OCI-LY1 (cell line): Measurements from ENCODE around the gene PBRM1.

Experiments used
- H2AFZ ChIP-seq: fragments of 200-600 bp; sonication (generic), shearing (Covaris generic); 2 replicates; pipeline ENCODE4 v1.6.0; 2014; ENCODE audit warnings: antibody characterized with exemption, mild to moderate bottlenecking, low read length
- H3F3A ChIP-seq: fragments of 200-600 bp; sonication (generic), shearing (Covaris generic); 2 replicates; pipeline ENCODE4 v1.6.0; 2014; ENCODE audit warnings: mild to moderate bottlenecking, antibody characterized with exemption, low read length, moderate library complexity; ENCODE audit not compliant: insufficient read depth
- H3K27ac ChIP-seq: fragments of 200-600 bp; sonication (generic); 2 replicates; pipeline ENCODE4 v1.5.1; 2014; ENCODE audit warnings: low read length, mixed run types, mild to moderate bottlenecking, low read depth; ENCODE audit not compliant: poor library complexity, severe bottlenecking
- H3K27me3 ChIP-seq: fragments of 200-600 bp; sonication (generic); 2 replicates; pipeline ENCODE4 v1.6.0; 2014; ENCODE audit warnings: antibody characterized with exemption, mild to moderate bottlenecking, low read length, moderate library complexity; ENCODE audit not compliant: insufficient read depth
- H3K36me3 ChIP-seq: fragments of 200-600 bp; sonication (generic); 2 replicates; pipeline ENCODE4 v1.6.1; 2014; ENCODE audit warnings: mild to moderate bottlenecking, antibody characterized with exemption, low read length, moderate library complexity, mixed read lengths; ENCODE audit not compliant: insufficient read depth
- H3K4me1 ChIP-seq: fragments of 200-600 bp; sonication (generic); 2 replicates; pipeline ENCODE4 v1.5.1; 2014; ENCODE audit warnings: mild to moderate bottlenecking, low read length, moderate library complexity; ENCODE audit not compliant: insufficient read depth, severe bottlenecking
- H3K4me2 ChIP-seq: fragments of 200-600 bp; sonication (generic), shearing (Covaris generic); 2 replicates; pipeline ENCODE4 v1.6.1; 2014; ENCODE audit warnings: low read length
- H3K4me3 ChIP-seq: fragments of 200-600 bp; sonication (generic); 2 replicates; pipeline ENCODE4 v1.5.1; 2014; ENCODE audit warnings: low read length, low read depth, mild to moderate bottlenecking, mixed read lengths; ENCODE audit not compliant: poor library complexity, severe bottlenecking
- H3K79me2 ChIP-seq: fragments of 200-600 bp; shearing (Covaris generic); 2 replicates; pipeline ENCODE4 v1.6.1; 2016; ENCODE audit warnings: mixed run types, low read length, mixed read lengths; ENCODE audit not compliant: insufficient read depth
- H3K9ac ChIP-seq: fragments of 200-600 bp; sonication (generic), shearing (Covaris generic); 2 replicates; pipeline ENCODE4 v1.6.1; 2014; ENCODE audit warnings: mild to moderate bottlenecking, low read length, mixed read lengths
- H3K9me2 ChIP-seq: fragments of 200-600 bp; sonication (generic), shearing (Covaris generic); 2 replicates; pipeline ENCODE4 v1.6.1; 2014; ENCODE audit warnings: low read depth, mild to moderate bottlenecking, low read length, mixed read lengths
- H3K9me3 ChIP-seq: fragments of 200-600 bp; shearing (Covaris generic); 2 replicates; pipeline ENCODE4 v1.6.1; 2014; ENCODE audit warnings: low read length, mixed read lengths
- H4K20me1 ChIP-seq: fragments of 200-600 bp; sonication (generic), shearing (Covaris generic); 2 replicates; pipeline ENCODE4 v1.6.0; 2016; ENCODE audit warnings: mild to moderate bottlenecking, low read length; ENCODE audit not compliant: insufficient read depth
- EZH2 ChIP-seq: fragments of 200-600 bp; sonication (generic), shearing (Covaris generic); IDR thresholded peaks from 2 replicates; pipeline ENCODE4 v1.8.0; 2017; ENCODE audit warnings: borderline replicate concordance, mixed run types, mild to moderate bottlenecking, antibody characterized with exemption, low read length, moderate library complexity, mixed read lengths
- TF ChIP-seq, protein P1 (sequence below): fragments of 200-600 bp; sonication (generic), shearing (Covaris generic); IDR thresholded peaks from 2 replicates; pipeline ENCODE4 v1.5.1; 2017; ENCODE audit warnings: mild to moderate bottlenecking, antibody characterized with exemption, low read length, moderate library complexity, mixed read lengths

Gene PBRM1

DNA sequence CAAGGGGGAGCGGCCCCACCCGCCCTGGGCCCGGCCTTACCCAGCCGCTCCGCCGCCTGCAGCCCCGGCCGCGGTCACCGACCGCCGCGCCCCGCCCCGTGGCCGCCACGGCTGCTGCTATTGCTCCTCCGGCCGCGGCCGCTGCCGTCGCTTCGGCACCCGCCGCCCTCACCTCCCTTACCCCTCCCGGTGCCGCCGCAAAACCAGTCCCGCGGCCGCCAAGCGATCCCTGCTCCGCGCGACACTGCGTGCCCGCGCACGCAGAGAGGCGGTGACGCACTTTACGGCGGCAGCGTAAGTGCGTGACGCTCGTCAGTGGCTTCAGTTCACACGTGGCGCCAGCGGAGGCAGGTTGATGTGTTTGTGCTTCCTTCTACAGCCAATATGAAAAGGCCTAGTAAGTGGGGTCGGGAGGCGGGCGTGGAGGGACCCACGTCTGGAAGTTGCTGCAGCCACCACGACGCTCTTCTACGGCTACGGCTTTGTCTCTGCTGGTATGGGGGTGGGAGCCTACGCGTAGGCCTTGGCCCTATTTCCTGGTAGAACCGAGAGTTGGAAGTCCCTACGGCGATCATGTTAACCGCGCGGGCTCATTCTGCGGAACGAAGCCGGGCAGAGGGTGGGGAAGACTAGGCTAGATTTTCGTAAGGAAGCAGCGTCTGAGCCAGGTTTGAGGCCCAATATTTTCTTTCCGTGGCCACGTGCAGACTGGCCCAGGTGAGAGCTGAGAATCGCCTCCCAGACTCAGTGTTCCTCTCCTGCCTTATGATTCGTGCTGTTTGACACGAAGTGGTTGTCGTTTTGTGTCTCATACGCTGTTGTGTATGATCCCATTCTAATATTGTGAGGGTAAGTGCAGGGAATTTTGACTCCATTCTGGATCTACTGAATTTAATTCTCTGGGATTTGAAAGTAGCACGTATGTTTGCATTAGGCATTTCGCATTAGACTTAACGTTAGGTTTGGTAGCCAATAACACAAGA, at the start of gene PBRM1, which contains the start of gene GNL3:
TSS of gene PBRM1 (minus strand) at position 205 of the 983 bp plus-strand sequence.
TSS of gene GNL3 (plus strand) at position 324 of the 983 bp plus-strand sequence. CDS start at position 385, 61 bp downstream.
- Histone ChIP-seq H3K9me3 (no peaks in the 10 kb centered on the region), H3K4me1 (peaks cover 34% of the 10 kb centered on the region), H3F3A (no peaks in the 10 kb centered on the region), H4K20me1 (no peaks in the 10 kb centered on the region), H3K79me2 (peaks cover 53% of the 10 kb centered on the region), H3K27me3 (no peaks in the 10 kb centered on the region), H3K4me2 (peak within 1 kb of the TSS; percentile 99), H2AFZ (no peak within 1 kb of the TSS), H3K9me2 (no peaks in the 10 kb centered on the region), H3K9ac (peak within 1 kb of the TSS; percentile 98), H3K27ac (peak within 1 kb of the TSS; percentile 75), H3K36me3 (peaks cover 55% of the 10 kb centered on the region), H3K4me3 (peak within 1 kb of the TSS; percentile 96)
- TF ChIP-seq, protein P1, sequence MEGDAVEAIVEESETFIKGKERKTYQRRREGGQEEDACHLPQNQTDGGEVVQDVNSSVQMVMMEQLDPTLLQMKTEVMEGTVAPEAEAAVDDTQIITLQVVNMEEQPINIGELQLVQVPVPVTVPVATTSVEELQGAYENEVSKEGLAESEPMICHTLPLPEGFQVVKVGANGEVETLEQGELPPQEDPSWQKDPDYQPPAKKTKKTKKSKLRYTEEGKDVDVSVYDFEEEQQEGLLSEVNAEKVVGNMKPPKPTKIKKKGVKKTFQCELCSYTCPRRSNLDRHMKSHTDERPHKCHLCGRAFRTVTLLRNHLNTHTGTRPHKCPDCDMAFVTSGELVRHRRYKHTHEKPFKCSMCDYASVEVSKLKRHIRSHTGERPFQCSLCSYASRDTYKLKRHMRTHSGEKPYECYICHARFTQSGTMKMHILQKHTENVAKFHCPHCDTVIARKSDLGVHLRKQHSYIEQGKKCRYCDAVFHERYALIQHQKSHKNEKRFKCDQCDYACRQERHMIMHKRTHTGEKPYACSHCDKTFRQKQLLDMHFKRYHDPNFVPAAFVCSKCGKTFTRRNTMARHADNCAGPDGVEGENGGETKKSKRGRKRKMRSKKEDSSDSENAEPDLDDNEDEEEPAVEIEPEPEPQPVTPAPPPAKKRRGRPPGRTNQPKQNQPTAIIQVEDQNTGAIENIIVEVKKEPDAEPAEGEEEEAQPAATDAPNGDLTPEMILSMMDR = no peak
- no peak for TF ChIP-seq EZH2

DNA sequence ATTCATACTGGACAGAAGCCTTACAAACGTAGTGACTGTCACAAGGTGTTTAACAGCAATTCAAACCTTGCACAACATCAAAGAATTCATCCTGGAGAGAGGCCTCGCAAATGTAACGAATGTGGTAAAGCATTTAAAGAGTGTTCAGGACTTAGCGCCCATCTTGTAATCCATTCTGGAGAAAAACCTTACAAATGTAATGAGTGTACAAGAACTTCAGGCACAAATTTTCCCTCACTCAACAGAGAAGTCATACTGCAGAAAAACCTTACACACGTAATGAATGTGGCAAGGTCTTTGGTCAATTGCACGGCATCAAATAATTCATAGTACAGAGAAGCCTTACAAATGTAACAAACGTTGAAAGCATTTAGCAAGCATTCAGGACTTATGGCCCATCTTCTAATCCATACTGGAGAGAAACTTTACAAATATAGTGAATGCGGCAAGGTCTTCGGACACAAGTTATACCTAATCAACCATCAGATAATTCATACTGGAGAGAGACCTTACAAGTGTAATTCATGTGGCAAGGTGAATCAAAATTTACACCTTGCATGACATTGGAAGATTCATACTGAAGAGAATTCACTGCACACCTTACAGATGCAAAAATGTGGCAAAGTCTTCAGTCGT, 47.7 kb upstream of the PBRM1 start:
- Histone ChIP-seq H2AFZ (no peak overlapping the region), H3K79me2 (no peaks in the 10 kb centered on the region), H3K4me3 (no peak overlapping the region), H3K4me2 (no peak overlapping the region), H3K4me1 (no peaks in the 10 kb centered on the region), H3K27me3 (no peaks in the 10 kb centered on the region), H3K9ac (no peak overlapping the region), H3K36me3 (peaks cover 75% of the 10 kb centered on the region), H3K27ac (no peak overlapping the region), H3F3A (no peaks in the 10 kb centered on the region), H3K9me2 (no peaks in the 10 kb centered on the region), H3K9me3 (peaks cover 17% of the 10 kb centered on the region), H4K20me1 (no peaks in the 10 kb centered on the region)
- TF ChIP-seq, protein P1 = no peak
- TF ChIP-seq EZH2 = no peak

DNA sequence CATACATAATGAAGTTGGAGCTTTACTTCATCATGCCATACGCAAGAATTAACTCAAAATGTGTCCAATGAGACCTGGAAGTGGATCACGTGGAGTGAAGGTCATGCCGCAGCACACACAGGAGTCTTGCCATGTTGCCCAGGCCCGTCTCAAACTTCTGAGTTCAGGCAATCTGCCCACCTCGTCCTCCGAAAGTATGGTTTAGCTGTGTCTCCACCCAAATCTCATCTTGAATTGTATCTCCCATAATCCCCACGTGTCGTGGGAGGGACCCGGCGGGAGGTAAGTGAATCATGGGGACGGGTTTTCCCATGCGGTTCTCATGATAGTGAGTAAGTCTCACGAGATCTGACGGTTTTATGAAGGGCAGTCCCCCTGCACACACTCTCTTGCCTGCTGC, 45.9 kb upstream of the PBRM1 start:
- Histone ChIP-seq H3F3A (no peaks in the 10 kb centered on the region), H3K4me2 (no peak overlapping the region), H2AFZ (no peak overlapping the region), H4K20me1 (no peaks in the 10 kb centered on the region), H3K4me1 (no peaks in the 10 kb centered on the region), H3K27ac (no peak overlapping the region), H3K36me3 (peaks cover 61% of the 10 kb centered on the region), H3K4me3 (no peak overlapping the region), H3K27me3 (no peaks in the 10 kb centered on the region), H3K79me2 (no peaks in the 10 kb centered on the region), H3K9ac (no peak overlapping the region), H3K9me3 (peaks cover 20% of the 10 kb centered on the region), H3K9me2 (no peaks in the 10 kb centered on the region)
- TF ChIP-seq EZH2 = no peak
- TF ChIP-seq, protein P1 = no peak
